Stimulated activated CD4-positive, alpha-beta T cell treated with anti-CD3 and anti-CD28 coated beads, Interleukin-4, amount 100 ng/mL, for 1 hour (primary cell): ENCODE results near the gene TNIP2.

Experiments used
- DNase-seq: peaks from one replicate; pipeline ENCODE4 v3.0.0-alpha.2; 2020

Gene TNIP2, protein sequence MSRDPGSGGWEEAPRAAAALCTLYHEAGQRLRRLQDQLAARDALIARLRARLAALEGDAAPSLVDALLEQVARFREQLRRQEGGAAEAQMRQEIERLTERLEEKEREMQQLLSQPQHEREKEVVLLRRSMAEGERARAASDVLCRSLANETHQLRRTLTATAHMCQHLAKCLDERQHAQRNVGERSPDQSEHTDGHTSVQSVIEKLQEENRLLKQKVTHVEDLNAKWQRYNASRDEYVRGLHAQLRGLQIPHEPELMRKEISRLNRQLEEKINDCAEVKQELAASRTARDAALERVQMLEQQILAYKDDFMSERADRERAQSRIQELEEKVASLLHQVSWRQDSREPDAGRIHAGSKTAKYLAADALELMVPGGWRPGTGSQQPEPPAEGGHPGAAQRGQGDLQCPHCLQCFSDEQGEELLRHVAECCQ

DNA sequence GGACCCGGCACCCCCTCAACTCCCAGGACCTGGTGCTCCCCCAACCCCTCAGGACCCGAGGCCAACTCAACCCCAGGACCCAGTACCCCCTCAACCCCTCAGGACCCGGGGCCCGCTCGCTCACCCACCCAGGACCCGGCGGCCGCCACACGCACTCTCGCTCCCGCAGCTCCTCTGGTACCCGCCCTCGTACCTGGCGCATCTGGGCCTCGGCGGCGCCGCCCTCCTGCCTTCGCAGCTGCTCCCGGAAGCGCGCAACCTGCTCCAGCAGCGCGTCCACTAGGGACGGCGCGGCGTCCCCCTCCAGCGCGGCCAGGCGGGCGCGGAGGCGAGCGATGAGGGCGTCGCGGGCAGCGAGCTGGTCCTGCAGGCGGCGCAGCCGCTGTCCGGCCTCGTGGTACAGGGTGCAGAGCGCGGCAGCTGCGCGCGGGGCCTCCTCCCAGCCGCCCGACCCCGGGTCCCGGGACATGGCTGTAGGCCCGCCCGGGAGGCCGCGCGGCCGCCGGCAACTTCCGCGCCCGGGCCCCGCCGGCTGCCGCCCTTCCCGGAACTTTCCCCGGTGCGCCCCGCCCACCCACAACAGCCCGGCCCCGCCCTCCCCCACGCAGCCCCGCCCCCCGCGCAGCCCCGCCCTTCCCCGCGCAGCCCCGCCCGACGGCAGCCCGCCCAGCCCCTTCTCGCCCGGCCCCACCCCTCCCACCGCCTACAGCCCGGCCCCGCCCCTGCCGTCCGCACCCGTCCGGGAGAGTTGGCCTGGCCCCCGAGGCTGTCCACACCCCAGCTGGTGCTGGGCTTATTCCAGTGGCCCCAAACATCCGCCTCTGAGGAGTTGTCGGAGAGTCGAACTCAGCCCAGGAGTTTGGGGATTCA, at the start of gene TNIP2:
TNIP2 (minus strand) TSS at position 516 of the 870 bp plus-strand sequence; CDS start at position 469, 47 bp downstream.
- DNase-seq = peak; percentile 78

DNA sequence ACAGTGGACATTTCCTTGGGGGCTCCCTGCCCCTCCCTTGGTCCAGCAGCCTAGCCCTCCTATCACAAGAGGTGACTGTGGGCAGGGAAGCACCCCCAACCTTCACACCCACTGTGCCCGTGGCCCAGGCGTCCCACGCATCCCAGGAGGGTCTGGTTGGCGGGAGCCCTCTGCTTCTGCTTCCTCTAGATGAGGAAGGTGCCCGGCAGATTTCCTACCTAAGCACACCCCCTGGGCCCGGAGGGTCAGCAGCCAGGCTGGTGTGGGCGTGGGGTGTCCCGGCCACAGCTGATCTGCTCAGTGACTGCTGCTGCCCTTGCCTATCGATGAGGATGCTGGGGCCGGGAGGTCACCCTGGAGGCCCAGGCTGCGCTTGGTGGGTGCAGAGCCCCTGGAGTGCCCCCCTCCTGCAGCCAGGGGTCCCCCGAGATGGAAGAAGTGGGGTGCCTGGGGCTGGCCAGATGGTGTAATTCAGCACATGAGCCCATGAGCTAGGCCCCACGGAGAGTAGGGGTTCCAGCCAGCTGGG, 48.9 kb upstream of the TNIP2 start:
- DNase-seq = no peak

DNA sequence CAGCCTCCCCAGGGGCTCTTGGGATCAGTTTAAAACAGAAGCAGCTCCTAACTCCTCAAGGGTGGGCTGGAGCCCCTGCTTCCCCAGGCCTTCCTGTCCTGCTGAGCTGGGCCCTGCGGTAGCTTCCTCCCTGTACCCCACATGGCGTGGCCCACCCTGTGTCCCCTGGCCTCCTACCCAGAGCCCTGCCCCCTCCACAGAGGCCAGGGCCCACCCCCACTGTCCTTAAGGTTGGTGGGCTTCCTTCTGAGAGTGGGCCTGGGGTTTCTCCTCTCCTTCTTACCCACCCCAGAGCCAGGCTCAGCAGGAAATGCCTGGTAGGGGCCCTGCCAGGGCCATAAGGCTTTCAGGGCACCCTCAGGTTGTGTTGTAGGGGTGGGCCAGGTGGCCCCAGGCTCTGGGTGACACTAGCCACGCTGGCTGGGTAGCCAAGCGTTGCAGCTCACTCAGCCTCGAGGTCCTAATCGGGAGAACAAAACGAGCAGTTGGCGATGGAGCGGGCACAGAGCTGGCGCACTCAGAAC, 48.4 kb upstream of the TNIP2 start:
- DNase-seq = no peak

DNA sequence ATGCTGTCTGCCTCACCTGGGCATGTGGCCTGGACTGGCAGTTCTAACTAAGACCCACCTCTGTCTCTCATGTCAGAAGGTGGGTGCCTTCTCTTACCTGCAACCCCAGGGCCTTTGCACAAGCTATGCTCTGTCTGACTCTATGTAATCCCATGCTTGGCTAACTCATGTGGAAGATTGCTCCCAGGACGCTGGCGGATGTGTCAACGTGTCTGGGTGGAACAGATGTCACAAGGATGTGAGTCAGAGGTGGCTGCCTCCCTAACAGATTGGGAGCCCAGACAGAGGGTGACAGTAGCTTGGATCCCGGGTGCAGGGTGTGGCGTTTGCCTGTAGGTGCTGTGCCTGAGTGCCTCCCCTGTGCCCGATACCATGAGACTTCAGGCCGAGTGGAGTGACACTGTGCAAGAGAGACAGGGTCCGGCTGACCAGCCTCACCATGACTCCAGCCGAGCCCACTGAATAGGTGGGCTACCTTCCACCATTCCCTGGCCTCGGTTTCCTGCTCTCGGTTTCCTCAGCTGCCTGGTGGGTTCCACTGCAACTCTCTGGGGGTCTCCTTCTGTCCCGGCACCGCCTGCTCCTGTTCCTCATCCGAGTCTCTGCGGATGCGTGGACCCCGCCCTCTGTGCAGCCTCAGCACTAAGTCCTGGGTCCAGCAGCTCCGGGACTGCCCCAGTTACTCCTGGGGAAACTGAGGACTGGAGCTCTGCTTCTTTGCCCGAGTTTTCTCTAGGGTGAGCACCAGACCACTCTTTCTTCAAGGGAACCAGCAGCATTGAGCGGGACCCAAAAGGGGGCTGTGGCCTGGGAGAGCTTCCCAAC, 47.7 kb upstream of the TNIP2 start:
- DNase-seq = peak; percentile 1

DNA sequence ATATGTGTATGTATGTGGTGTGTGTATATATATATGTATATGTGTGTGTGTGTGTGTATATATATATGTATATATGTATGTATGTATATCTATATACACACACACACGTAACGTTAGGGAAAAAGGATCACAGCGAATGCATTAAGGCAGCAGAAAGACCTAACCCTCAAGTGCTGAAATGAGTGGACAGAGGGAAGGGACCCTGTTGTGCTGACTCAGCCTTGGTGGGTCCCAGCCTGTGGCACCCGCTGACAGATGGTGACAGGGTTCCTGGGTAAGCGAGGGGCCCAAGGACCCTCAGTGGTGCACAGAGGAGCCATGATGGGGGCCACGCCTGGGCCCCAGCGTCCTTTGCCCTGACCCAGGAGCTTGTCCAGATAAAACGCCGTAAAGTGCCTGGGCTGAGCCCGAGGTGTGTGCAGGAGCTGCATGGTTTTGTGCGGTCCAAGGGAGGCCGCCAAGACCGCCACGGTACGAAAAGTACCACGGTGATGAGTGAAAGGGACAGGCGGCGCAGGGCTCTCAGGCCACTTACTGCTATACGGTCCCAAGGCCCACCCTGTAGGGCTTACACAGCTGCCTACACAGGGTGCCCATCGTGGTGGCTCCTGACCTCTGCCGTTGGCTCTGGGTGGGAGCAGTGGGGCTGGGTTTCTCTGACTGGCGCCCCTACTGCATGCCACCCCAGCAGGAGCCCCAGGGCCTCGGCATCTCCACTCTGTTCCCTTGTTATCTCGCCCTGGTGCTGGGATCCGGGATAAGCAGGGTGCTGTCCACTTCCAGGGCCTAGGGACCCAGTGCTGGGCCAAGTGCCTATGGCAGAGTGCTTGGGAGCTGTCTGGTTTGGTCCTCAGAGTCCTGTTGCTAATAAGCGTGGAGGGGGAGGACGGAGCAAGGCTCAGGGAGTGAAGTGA, 46.7 kb upstream of the TNIP2 start:
- peak; percentile 1 for DNase-seq

DNA sequence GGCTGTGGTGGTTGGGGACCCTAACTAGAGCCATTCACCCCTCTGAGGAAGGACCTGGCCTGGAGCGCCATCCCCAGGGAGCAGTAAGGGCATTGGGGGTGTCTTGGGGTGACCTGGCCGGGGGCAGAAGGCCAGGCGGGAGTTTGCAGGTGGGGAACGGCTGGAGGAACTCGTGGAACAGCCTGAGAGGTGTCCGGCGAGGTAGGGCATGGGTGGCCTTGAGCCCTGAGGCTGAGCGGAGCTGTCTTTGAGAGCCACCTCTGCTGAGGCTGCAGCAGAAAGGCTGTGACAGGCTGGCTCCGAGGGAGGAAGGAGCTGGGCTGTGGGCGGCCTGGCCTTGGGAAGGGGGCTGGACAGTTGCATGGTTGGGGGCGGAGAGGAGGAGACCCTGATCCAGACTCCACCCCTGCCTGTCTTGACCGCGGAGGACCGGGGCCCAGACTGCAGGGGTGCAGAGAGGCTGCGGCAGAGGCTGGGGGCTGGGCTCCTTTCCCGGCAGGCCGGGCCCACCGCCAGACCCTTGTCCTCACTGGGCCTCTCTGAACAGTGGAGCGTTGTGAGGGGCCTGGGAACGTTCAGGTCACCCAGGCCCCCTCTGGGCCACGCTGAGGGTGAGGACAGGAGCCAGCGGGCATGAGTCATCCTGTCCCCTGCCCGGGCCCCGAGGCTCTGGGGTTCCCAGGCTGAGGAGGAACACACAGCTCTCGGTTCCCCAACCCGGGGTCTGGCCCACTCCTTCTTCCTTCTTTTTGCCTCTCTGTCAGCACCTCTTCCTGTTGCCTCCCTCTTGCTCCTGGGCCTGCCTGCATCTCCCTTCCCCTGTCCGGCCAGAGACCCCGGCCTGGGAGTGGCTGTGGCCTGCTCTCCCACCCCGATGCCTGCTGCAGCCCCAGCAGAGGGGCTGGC, 44.8 kb upstream of the TNIP2 start:
- no peak for DNase-seq

DNA sequence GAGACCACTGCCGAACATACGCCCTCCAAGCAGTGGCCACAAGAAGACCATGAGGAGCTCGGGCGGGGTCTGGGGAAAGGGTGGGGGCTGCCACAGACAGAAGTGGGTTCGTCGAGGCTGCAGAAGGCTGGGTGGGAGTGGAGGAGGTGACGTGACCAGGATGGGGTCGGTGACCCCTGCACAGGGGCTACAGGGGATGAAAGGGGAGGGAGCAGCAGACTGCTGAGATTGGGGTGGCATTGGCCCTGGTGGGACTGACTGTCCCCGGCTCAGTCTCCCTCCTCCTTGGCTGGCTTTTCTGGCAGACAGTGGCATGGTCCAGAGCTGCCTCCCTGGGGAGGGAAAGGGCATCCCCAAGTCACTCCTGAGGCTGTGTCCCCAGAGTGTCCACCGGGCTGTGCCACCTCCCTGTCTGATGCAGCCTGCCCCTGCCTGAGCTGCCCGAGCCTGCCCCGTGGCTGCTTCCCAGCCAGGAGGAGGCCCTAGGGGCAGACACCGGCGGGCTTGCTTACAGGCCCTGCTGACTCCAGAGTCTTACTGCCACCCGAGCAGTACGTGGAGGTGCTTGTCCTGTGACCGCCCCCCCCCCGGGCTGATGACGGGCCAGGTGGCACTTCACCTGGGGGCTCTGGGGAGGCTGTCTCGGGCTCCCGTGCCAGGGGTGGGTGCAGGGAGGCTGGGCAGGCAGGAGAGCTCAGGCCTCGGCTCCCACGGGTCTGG, 44.0 kb upstream of the TNIP2 start:
- DNase-seq = no peak

- no peak for DNase-seq
Observed at GRCh38 chr4:2799224-2799911, 43.2 kb upstream of the TNIP2 start.

DNA sequence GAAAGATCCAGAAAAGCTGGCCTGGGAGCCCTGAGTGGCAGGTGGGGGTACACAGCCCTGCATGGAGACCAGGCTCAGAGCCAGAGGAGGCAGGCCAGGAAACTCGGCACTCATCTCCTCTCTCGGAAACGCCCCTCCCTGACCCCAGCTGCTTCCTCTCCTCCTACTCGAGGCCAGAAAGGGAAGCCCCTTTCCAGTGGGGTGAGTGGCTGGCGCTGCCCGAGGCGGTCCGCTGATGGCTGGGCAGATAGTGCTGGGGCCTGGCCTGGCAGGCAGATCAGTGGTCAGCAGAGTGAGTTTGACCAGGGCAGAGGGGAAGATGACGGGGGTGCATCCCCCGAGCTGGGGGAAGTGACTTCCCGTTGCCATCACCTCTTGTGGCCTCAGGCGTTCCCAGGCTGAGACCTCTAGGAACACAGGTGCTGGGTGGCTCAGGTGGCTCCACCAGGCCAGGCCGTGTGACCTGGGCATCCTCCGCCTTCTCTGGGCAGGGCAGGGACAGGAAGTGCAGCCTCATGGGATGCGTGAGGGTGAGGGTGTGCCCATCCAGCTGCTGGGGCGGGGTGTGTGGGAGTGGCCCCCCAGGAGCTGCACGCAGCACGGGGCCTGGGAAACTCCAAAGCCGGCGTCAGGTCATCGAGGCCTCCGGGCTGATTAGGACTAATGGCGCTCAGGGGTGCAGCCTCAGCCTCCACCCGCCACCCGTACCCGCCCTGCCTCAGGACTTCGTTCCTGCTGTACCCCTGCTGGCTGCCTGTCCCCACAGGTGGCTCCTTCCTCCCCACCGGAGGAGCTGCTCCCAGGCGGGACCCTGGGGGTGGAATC, 42.5 kb upstream of the TNIP2 start:
- peak; percentile 49 for DNase-seq

GRCh38 chr4:2797545-2798305, 41.6 kb upstream of the TNIP2 start:
- DNase-seq = peak; percentile 58

- no peak for DNase-seq
Observed at GRCh38 chr4:2796849-2797544, 40.9 kb upstream of the TNIP2 start.

DNA sequence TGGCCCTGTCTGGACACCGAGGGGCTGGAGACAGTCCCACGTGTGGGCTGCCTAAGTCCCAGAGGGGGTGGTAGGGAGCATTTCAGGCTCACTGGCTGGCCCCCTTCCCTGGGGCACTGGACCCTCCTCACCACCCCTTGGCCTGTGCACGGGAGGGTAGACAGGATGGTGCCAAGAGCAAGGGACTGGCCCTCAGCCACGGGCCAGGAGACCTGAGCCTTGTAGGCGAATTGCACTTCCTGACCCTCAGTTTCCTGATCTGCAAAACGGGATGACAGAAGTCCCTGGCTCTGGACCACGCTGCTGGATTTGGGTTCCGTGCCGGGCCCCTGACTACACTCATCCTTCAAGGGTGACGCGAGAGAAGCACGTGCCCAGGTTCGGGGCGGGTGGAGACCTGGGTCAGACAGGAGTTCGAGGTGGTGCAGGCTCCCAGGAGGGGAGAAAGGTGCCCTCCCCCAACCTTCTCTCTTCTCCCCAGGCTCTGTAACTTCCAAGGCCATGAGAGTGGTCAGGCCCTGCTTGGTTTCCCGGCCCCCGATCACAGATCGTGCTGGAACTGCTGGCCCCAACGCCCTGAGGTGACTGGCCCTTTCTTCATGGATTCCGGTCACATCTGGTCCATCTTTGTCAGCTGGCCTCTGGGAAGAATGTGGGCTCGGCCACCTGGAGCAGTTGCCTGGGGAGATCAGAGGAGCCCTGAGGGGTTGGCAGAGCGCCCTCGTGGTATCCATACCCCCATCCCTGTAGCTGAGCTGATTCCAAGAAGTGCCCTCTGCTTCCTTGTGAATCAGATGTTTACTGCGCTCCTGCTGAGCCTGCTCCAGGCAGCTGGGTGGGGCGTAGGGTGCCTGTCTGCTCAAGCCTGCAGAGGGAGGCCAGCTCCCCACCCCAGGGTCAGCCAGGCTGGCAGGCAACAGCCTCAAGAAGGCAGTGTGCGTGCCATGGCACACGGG, 40.0 kb upstream of the TNIP2 start:
- DNase-seq = no peak

- no peak for DNase-seq
Observed at GRCh38 chr4:2795300-2795892, 39.3 kb upstream of the TNIP2 start.

GRCh38 chr4:2794486-2795299, 38.6 kb upstream of the TNIP2 start:
- no peak for DNase-seq
